Astrocyte of the cerebellum (primary cell): ENCODE measurements around the gene CPEB3.

Experiments
- DNase-seq: peaks from one replicate; pipeline ENCODE4 v3.0.0-alpha.2; 2011; ENCODE audit warnings: low read depth
- H3K4me3 ChIP-seq: 2 replicates; pipeline ENCODE4 v1.5.1; 2011; ENCODE audit warnings: mild to moderate bottlenecking, low read depth, low read length, moderate library complexity
- in situ Hi-C: cut with HindIII; loops from 2 replicates; pipeline ENCODE4 v1.10.0; 2017; ENCODE audit warnings: low sequenced_read_pairs
- TF ChIP-seq, protein P1 (sequence below): IDR thresholded peaks from 2 replicates; pipeline ENCODE4 v1.5.1; 2012; ENCODE audit warnings: low read length, low read depth, moderate library complexity, mild to moderate bottlenecking; ENCODE audit errors: missing control alignments

The CPEB3 gene

DNA sequence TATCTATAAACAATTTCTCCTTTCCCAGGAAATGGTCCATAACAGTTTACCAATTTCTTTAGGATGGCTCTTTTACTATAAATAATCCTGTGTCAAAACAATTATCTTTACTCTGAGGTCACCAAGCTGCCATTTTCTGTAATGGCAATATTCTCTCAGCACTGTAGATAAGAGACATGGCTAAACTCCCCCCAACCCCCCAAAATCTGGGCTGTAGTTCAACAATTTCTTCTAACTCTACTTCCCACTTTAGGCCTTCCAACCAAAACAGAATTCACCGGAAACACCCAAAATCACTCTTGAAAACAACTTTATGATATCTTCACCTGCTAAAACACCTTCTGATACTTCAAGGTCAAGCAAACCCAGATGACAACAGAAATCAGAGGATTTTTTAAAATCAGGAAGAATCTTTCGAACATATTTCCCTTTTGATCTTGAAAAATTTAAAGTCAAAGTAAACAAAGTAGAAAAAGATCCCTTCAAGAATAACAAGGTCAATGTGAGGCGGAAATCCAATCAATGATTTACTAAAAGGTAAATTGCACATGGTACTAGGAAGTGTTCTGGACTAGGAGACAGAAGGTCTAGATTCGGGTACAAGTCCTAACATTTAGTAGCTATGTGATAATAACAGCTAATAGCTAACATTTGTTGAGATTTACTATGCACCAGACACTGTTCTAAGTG is 176.8 kb downstream of the CPEB3 start:
- DNase-seq: no peak

DNA sequence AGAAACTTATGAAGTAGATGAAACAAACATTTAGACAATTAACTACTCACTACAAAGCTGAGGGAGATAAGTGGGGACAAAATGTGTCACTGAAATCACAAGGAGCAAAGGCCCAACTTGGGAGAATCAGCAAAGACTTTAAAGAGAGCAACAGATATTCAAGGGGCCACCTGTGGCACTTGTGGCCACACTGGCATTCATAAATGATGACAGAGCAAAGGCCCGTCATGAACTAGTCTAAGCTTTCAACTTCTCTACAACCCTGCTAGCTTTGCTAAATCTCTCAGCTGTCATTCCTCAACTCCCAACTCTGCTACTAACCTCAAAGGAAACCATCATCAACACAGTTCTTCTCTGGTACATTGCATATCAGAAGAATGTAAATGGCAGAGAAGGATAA is 178.4 kb downstream of the CPEB3 start:
- TF ChIP-seq, protein P1, sequence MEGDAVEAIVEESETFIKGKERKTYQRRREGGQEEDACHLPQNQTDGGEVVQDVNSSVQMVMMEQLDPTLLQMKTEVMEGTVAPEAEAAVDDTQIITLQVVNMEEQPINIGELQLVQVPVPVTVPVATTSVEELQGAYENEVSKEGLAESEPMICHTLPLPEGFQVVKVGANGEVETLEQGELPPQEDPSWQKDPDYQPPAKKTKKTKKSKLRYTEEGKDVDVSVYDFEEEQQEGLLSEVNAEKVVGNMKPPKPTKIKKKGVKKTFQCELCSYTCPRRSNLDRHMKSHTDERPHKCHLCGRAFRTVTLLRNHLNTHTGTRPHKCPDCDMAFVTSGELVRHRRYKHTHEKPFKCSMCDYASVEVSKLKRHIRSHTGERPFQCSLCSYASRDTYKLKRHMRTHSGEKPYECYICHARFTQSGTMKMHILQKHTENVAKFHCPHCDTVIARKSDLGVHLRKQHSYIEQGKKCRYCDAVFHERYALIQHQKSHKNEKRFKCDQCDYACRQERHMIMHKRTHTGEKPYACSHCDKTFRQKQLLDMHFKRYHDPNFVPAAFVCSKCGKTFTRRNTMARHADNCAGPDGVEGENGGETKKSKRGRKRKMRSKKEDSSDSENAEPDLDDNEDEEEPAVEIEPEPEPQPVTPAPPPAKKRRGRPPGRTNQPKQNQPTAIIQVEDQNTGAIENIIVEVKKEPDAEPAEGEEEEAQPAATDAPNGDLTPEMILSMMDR: no peak
- no peak for DNase-seq
- in situ Hi-C loops: loop anchor here (5.0 kb wide), 1 partner anchor 75 kb away; no protein-coding TSS in a partner anchor
- H3K4me3 ChIP-seq: no peak overlapping the region

More for the DNA sequence above, 176.8 kb downstream of the CPEB3 start:
- in situ Hi-C loops: loop anchor here (5.0 kb wide), 1 partner anchor 73 kb away; no protein-coding TSS in a partner anchor
- TF ChIP-seq, protein P1: no peak
- no peak overlapping the region for H3K4me3 ChIP-seq

DNA sequence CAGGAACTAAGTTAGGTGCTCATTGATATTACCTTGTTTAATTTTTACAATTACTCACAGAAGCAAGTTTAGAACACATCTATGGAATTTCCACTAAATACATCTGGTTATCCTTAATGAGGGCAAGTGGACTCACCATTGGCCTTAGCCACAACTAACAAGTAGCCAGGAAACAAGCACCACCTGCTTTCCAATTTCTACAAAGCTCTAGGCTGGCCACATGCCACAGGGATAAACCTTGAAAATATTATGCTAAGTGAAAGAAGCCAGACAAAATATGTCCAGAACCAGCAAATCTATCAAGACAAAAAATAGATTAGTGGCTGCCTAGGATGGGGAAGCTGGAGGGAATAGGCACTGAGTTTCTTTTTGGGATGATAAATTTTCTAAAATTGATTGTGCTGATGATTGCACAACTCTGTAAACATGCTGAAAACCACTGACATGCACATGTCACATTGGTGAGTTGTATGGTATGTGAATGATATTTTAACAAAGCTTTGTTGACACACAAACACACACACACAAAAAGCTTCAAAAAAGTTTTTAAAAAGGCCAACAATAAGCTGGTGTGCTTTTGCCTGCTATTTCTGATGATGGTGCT is 179.4 kb downstream of the CPEB3 start:
- H3K4me3 ChIP-seq: no peak overlapping the region
- no peak for DNase-seq
- in situ Hi-C loops: loop anchor here (5.0 kb wide), 1 partner anchor 76 kb away; no protein-coding TSS in a partner anchor
- TF ChIP-seq, protein P1: no peak

DNA sequence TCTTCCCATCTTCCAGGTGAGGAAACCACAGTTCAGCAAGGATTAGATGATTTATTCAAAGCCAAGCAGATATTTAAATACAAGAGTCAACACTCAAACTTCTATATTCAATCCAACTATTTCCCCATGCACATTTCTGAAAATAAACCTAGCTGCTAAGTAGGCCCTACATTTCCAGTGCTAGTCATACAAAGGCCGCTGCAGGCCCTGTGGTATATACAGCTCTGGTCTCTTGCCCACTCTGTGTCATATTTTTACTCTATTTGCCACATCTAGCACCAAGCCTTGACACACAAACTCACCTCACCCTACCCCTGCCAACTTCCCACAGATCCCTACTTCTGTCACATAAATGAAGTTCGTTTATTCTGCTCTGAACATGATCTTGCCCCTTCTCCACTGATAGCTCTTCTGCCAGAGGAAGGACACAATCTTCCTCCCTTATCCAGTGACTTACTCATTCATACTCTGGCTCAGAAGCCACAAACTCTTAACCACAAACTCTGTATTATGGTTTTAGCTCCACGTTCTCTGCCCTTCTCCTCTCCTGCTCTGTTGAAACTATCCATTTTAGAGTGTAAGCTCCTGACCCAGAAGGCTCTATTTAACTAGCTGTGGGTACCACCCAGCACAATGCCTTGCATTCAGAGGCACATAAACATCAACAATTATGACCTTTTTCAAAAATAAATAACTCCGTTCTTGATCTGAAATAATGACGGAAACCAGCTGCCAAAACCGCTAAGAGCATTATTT is 180.7 kb downstream of the CPEB3 start:
- TF ChIP-seq, protein P1: no peak
- H3K4me3 ChIP-seq: no peak overlapping the region
- in situ Hi-C loops: loop anchor here (5.0 kb wide), 1 partner anchor 77 kb away; no protein-coding TSS in a partner anchor
- no peak for DNase-seq

DNA sequence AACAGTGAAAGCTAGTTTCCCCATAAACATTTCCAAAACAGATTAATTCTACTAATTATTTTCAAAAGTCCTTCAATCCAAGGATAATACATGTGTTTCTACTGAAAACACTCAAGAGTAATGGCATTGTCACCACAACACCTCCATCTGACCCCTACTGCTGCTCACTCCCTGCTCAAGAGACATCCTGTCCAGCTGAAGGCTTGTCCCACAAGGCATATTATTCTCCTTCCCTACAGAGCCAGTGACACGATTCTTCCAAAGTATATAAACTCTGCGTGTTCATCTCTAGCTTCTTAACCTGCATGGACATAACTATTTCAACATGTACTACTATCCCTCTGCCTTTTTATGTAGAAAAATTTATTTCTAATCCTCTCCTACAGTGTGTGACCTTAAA is 182.1 kb downstream of the CPEB3 start:
- in situ Hi-C loops: no loop called here
- DNase-seq: no peak
- no peak overlapping the region for H3K4me3 ChIP-seq
- TF ChIP-seq, protein P1: no peak

DNA sequence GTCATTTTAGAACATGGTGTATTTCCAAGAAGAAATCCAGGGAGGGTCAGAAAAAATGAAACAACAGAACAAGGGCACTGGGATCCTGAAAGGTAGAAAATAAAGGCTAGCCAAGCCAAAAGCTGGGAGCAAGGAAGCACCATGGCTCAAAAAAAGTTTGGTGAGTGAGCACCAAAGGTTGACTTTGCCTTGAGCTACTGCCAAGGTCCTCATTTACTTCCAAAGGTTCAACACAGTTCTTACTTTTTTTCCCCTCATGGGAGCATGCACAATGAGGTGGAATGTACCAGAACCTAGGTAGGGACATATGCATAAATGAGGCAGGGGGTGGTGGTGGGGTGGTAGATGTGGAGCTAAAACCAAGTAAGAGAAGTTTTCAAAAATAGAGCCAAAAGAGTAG is 182.8 kb downstream of the CPEB3 start:
- H3K4me3 ChIP-seq: no peak overlapping the region
- no peak for DNase-seq
- TF ChIP-seq, protein P1: no peak
- in situ Hi-C loops: no loop called here
